GM19324 (cell line): Measurements from ENCODE around the gene LPIN1.

ENCODE experiments used
- ATAC-seq: cut with Tn5 transposase; IDR thresholded peaks from one replicate; pipeline ENCODE4 v1.9.1; 2021; ENCODE audit warnings: mild to moderate bottlenecking, moderate library complexity; ENCODE audit not compliant: unreplicated experiment, low FRiP score

LPIN1 gene, protein sequence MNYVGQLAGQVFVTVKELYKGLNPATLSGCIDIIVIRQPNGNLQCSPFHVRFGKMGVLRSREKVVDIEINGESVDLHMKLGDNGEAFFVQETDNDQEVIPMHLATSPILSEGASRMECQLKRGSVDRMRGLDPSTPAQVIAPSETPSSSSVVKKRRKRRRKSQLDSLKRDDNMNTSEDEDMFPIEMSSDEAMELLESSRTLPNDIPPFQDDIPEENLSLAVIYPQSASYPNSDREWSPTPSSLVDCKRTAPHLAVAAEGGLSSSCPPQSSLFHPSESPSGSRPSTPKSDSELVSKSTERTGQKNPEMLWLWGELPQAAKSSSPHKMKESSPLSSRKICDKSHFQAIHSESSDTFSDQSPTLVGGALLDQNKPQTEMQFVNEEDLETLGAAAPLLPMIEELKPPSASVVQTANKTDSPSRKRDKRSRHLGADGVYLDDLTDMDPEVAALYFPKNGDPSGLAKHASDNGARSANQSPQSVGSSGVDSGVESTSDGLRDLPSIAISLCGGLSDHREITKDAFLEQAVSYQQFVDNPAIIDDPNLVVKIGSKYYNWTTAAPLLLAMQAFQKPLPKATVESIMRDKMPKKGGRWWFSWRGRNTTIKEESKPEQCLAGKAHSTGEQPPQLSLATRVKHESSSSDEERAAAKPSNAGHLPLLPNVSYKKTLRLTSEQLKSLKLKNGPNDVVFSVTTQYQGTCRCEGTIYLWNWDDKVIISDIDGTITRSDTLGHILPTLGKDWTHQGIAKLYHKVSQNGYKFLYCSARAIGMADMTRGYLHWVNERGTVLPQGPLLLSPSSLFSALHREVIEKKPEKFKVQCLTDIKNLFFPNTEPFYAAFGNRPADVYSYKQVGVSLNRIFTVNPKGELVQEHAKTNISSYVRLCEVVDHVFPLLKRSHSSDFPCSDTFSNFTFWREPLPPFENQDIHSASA

DNA sequence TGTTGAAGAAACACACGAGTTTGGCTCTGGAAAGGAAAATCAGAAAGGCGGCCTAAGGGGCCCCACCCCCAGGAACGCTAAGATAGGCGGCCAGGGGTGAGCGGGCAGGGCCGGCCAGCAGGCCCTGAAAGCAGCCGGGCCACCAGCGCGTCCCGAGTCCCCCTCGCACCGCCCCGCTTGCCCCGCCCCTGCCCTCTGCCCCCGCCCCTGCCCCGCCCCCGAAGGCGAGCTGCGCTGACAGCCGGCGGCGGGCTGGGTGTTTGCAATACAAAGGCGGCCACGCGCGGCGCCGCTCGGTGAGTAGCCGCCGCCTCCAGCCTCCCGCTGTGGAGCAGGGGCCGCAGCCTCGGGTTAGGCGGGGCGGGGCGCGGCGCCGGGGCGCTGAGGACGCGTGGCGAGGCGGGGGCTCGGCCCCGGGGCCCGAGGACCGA lies at the start of gene LPIN1:
TSS of gene LPIN1 (plus strand) at position 257 of the 431 bp plus-strand sequence. CDS start 18,910 bp downstream, outside the sequence.
- ATAC-seq: peak; percentile 56

DNA sequence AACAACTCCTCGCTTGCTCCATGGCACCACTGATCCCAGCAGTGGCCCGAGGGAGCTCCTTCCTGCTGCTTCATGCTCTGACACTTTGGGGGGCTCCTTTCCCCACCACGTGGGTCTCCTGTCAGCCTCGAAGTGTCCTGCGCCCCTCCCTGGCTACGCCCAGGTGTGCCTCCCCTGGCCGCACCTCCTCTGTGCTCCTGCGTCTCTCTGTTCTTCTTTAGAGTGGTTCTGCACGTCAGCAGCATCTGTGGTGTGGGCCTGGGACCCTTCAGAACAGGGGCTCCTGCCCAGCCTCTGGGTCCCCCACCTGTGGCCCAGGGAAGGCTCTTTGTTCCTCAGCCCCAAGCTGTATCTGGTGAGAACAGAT lies 49.7 kb upstream of the LPIN1 start:
- ATAC-seq: no peak

DNA sequence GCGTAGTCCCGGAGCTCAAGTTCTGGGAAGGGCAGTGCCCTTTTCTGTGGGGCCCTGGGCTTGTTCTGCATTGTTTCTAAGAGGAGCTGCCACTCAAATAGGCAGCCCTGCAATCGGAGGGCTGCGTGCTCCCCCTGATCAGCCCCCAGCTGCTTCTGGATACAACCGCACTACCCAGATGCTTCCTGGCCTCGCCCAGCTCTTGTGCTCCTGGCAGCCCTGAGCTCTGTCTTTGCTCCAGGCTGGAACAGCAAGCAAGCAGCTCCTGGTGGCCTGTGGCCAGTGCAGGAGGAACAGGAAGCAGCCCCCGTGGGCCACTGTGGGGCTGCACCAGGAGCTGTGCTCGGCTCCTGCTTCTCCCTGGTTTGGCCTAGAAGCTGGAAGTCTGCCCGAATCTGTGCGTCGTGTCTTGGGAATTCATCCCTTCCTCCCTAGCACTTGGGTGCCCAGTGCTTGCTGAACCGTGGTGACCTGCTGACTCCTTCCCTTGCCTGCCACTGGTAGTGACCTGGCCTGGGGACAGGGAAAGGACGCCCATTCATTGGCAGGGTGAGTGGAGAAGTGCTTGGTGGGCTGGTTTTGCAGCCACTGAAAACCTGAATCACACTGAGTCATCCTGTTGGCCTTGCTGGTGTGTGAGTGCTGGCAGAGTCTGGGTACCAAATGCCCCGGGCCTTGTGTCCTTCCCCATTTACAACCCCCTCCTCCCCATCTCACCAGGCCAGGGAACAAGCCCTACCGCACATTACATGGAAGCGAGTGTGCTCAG lies 49.1 kb upstream of the LPIN1 start:
- no peak for ATAC-seq

DNA sequence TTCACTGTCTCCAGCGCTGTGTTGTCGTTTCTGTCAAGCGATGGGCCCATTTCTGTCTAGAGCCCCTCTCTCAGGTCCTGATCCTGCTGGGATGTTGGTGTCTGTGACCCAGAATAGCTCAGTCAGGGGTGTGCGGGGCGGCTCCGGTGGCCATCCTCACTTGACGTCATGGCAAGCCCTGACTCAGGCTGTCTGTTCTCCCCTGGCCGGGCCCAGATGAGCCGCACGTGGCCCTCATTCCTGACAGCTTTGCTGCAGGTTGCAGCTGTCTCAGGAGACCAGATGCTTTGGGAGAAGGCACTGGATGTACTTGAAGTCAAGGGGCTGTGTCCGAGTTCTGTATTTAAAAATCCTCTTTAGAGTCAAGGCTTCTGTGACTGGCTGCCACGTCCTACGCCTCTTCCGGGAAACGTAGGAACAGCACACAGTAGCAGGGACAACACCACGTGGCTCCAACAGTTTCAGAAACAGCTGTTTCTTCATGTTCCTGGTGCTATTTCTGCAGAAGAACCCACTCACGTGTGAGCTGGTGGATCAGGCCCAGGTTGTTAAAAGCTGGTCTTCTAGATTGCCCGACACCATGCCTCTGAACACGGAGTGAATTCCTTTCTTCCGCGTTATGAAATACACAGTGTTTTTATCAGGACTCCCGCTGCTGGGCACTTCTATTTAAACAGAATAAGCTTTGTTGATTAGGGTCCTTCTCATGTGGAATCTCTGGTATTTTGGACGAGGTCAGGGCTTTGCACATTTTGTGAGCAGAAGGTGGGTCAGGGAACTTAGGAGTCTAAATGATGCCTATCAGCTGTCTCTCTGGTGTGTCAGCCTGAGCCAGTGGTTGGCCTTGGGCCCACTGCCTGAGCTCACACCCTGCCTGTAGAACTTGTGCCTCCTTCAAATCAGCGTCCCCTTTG lies 48.2 kb upstream of the LPIN1 start:
- no peak for ATAC-seq

DNA sequence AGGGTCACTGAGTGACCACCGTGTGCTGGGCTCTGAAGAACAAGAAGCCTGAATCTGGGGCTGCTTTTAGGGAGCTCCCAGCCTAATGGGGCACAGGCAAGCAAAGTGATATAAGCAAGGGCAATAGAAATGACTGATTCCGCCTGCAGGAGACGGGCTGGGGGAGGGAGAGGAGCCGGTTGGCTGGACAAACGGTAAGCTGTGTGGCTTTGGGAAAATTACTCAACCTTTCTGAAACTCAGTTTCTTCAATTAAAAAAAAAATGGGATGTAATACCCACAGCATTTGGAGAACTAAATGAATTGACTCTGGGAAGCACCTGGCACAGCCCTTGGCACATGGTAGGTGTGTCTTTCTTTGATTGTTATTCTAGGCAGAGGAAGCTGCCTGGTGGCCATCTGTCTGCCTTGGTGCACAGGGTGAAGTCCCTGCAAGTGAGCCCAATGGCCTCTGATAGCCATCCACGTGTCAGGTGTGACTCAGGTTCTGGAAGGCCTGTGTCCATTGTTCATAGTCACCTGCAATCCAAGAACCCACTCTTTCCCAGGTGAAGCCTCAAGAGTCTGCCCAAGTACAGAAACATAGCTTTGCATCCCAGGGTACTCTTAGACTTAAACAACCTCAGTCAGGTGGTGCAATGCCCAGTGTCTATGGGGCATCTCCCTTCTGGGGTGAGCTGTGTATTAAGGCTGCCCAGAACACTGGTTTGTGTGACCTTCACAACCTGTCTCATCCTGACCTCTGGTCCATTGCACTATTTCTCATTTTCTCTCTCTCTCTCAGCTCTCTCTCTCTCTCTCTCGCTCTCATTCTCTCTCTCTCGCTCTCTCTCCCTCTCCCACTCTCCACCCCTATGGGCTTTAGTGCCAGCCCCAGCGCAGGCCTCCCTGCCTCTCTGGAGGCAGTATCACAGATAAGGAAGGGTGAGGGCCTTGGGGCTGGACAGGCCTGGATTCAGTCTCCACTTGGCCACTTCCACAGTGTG lies 46.5 kb upstream of the LPIN1 start:
- ATAC-seq: no peak

DNA sequence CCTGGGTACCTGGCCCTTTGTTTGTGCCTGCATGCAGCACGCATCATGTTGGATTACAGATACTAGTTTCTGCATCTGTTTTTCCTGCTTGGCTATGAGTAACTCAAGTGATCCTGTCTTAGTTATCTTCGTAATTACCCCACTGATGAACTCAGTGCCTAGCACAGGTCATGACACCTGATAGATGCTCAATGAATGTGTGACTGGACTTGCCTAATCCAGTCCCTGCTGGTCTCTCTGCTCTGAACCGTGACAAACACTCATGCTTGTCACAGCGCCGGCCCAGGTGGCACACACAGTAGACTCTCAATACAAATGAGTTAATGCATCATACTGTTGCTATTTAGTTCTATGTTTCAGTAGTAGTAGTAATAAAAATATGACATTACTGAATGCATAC lies 45.2 kb upstream of the LPIN1 start:
- ATAC-seq: no peak

DNA sequence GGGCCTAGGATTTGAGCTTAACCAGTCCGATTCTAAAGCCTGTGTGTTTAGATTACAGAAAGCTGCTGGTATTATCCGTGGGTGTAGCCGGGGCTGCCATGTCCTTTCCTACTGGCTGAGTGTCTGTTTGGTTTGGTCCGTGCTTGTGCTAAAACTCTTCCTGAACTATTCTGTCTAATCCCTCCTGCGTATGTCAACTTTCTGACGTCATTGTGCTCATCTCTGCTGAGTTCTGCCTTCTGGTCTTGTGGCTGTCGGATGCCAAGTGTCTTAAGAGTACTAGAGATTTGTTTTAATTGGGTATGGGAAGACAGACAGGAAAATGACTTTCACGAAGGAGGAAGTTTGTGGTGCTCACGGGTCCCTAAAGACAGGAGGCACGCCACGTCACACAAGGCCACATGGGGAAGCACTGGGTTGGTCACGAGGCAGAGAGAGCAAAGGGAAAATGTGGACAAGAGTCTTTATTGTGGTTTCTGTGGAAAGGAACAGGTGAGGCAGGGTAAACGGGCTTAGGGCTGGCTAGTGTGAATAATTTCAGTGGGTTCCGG lies 44.6 kb upstream of the LPIN1 start:
- no peak for ATAC-seq

DNA sequence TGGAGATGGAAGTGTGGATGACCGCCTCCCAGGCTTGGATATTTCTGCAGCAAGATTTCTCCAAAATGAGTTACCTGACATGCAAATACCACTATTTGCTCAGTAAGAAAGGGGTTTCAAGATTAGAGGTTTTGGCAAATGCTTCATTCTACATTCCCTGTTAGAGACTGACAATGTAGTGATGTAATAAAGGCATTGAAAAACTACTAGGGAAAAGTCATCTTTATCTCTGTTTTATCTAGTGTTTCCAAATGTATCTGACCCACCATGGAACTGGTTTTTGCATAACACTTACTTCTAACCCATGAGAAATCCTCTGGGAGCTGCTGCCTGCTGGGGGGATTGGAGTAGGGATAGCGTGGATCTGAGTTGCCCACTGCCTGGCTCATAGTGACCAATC lies 43.5 kb upstream of the LPIN1 start:
- ATAC-seq: no peak

DNA sequence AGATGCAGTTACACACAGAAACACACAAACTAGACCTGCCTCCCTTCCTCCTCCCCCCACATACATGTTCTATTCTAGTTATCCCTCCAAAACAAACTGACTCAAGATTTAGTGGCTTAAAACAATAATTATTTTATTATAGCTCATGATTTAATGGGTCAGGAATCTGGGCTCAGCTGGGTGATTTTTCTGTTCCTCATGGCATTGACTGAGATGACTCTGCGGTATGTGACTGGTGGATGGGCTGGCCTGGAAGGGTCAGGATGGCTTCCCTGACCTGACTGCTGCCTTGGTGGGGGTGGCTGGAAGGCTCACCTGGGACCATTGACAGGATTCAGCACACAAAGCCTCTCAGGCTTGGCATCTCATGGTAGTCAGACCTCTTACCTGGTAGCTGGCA lies 42.7 kb upstream of the LPIN1 start:
- ATAC-seq: no peak

DNA sequence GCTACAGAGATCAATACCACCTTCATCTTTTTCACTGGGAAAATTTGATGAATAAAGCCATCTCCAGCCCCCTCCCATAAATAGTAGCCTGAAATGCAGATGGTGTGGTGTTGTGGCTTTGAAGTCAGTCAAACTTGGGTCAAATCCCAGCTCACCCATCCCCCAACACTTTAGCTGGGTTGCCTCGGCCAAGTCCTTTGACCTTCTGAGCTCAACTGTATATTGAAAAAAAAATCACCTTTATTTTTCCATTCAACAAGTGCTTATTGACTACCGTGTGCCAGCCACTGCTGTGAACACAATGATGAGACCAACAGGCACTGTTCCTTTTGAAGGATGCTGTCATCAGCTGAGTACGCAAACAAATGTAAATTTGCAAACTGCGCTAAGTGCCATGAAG lies 41.4 kb upstream of the LPIN1 start:
- ATAC-seq: no peak

DNA sequence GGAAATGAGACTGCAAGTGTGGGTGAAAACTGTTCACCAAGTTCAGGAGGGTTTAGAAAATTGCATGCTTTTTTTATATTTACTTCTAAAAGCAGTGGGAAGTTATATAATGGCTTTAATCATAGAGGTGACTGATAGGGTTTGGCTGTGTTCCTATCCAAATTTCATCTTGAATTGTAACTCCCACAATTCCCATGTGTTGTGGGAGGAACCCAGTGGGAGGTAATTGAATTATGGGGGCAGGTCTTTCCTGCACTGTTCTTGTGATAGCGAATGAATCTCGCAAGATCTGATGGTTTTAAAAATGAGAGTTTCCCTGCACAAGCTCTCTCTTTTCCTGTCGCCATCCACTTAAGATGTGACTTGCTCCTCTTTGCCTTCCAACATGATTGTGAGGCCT lies 40.7 kb upstream of the LPIN1 start:
- ATAC-seq: no peak

DNA sequence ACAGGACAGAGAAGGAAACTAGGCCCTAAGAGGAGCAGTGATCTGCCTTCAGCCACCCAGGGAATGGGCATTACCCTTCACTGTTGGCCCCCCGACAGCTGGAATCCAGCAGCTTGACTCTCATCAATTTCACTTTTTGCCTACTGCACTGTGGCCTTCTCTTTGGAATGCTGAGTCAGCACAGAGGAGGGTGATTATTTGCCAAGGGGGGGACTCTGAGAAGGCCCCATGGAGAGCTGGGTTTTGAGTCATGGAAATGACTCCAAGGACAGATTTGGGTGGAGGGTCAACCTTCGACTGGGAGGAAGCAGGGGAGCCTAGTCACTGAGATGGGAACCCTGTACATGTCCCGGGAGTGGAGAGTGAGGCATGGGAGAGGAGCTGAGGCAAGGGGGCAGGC lies 38.3 kb upstream of the LPIN1 start:
- no peak for ATAC-seq

DNA sequence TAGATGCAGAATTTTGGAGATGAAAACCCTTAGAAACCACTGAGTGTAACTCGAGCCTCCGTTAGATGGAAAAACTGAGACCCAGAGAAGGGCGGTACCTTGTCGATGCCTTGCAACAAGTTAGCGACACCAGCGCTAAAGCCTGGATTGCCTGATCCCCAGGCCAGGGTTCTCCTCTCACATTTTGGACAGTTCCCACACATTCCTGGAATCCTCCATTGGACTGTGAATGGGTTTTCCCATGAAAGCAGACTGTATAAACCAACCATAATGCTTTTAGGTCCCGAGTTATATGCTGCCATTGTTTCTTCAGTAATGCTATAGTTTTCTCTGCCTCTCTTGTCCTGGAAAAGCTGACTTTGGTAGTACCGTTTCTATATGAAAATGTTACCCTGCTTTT lies 37.1 kb upstream of the LPIN1 start:
- no peak for ATAC-seq

DNA sequence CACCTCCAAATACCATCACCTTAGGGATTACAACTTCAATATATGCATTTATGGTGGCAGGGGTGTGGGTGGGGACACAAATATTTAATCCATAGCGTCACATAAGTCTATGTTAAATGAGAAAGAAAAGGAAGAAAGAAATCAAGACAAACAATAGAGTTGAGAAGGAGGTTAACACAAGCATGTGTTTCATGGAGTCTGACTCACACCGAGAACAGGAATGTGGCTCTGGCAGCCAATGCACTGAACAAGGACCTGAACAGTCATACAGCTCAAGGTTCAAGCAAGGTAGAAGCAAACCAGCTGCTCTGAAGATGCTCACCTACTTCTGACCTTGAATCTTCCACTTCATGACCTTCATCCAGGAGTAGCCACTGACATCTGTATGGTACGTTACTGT lies 36.2 kb upstream of the LPIN1 start:
- ATAC-seq: no peak

DNA sequence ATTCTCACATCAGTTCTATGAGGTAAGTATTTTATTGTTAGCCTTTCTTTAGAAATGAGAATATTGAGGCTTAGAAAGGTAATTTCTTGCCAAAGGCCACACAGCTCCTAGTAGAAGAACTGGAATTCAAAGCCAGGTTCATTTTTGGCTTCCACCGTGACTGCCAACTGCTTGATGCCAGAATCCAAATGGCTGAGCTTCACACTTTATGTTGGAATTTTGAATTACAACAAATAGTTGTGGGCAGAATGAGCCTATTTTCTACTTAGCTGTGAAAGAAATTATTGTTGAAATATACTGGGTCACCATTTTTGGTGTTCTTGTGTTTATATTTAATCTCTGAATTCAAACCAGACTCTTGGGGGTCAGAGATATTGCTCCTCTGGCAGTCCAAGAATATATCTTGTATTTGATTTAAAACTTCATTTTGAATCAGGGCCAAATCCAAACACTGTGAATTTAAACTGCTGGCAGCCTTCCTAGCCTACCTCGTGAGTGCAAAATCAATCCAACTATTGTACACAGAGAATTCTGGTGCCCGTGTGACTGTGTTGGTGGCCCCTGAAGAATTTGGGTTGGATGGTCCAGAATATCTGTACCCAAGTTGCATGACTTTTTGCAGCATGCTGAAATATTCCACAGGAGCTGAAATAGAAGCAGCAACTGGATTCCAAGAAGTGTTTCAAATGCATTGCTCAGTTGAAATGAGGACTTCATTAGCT lies 35.6 kb upstream of the LPIN1 start:
- ATAC-seq: no peak

DNA sequence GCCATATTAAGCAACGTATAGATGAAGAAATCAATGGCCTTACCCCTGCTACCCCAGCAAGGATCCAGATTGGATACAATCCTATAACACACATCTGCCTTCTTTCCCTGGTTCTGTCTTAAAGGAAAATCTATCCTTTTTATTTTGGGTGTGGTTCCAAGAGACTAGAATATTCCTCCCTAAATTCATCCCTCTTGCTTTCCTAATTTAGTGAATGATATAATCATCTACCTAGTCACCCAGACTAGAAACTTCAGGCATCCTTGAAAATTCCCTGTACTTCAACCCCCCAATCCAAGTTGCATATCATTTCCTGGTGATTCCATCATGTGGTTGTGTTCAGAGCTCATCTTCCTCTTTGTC lies 35.1 kb upstream of the LPIN1 start:
- ATAC-seq: no peak

DNA sequence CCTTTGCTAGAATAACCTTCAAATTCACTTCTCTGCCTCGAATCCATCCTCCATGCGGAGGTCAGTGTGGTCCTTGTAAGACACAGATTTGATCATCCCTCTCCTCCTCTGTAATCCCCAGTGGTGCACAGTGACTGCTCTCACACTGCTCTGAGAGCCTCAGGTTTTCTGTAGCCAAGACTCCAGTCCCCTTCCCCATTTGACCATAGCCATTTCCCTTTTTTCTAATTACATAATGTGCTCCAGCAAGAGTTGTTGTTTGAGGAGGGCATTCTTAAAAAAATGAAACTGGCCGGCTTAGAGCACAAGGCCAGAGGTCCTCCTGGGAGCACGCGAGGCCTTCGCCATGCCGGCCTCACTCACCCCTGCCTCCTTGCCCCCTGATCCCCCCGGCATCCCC lies 34.7 kb upstream of the LPIN1 start:
- ATAC-seq: no peak

DNA sequence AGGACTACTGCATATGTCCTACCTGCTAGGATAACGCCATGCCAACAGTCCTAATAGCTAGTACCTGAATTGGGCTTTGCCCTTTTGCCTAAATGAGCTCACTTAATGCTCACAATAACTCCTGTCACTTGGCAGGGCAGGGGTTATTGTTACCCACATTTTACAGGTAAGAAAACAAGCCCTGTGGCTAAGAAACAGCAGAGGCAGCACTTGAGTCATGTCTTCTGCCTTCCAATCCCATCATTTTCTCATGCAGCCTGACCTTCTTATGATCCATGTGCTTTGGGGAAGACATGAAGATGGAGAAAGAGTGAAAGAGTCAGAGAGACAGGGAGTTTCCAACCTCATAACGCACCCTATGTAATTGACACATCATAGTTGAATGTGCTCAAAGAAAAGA lies 33.6 kb upstream of the LPIN1 start:
- no peak for ATAC-seq
